Esophagus squamous epithelium (tissue), 5 donors: ENCODE measurements around the gene SLC4A4. TPM values are rescaled to one million over a fixed set of nuclear protein-coding genes. Genes with fewer than 3 reads are reported as not detected.

Source experiments
- DNase-seq: peaks from one replicate; lab custom pipeline; 2025; lab: John Stamatoyannopoulos, UW
- H3K27ac ChIP-seq, 4 donors: fragments of 200-600 bp; sonication (generic); one replicate each; pipeline ENCODE4 v1.5.1; 2016 to 2019; ENCODE audit warnings: mild to moderate bottlenecking in 1 of 4
- H3K27me3 ChIP-seq, 4 donors: fragments of 200-600 bp; sonication (generic); 1 replicate in 3 of 4; 2 replicates in 1 of 4; pipeline versions ENCODE4 v1.5.1 to v1.6.0; 2017 to 2021; ENCODE audit warnings: antibody characterized with exemption in 1 of 4
- H3K36me3 ChIP-seq, 3 donors: fragments of 200-600 bp; sonication (generic); one replicate each; pipeline ENCODE4 v1.5.1; 2016 to 2019
- H3K4me1 ChIP-seq, 3 donors: fragments of 200-600 bp; sonication (generic); one replicate each; pipeline ENCODE4 v1.5.1; 2017 to 2019
- H3K4me3 ChIP-seq, 4 donors: fragments of 200-600 bp; sonication (generic); 1 replicate in 3 of 4; 2 replicates in 1 of 4; pipeline ENCODE4 v1.5.1; 2016 to 2019; ENCODE audit warnings: mild to moderate bottlenecking in 2 of 4, moderate library complexity in 1 of 4
- H3K9me3 ChIP-seq, 3 donors: fragments of 200-600 bp; sonication (generic); one replicate each; pipeline ENCODE4 v1.5.1; 2016 to 2019
- POLR2A ChIP-seq, 4 donors: fragments of 450-650 bp; IDR thresholded peaks; one replicate each; pipeline ENCODE4 v1.6.1; 2017; ENCODE audit warnings: antibody characterized with exemption in 4 of 4, mild to moderate bottlenecking in 4 of 4, moderate library complexity in 3 of 4
- WGBS, 2 donors: methylation state at CpG; one replicate each; pipeline ENCODE4 v1.1.5; 2018; 5-methylcytosine and 5-hydroxymethylcytosine counted together
- intact Hi-C: fragments of 100-400 bp; cut with DNase I; formaldehyde crosslinking; loops from one replicate; pipeline ENCODE4 v1.15.0; 2022
- total RNA-seq, 4 donors: library from RNA; depleted of rRNA; stranded (reverse); fragments of >200 nt; gene quantifications; one replicate each; pipeline ENCODE4 v1.1.0, GENCODE V29; 2016
- TF ChIP-seq, protein P1 (sequence below), 6 experiments: fragments of 450-650 bp in 4 of 6; fragments of 200-600 bp in 2 of 6; sonication (generic) in 2 of 6; IDR thresholded peaks; one replicate each; pipeline ENCODE4 v1.5.1; 2016 to 2019; ENCODE audit warnings: antibody characterized with exemption in 6 of 6, mild to moderate bottlenecking in 4 of 6, moderate library complexity in 4 of 6
- donor health status: DM: yes; HTN: yes; CAD: no.

Gene SLC4A4
- total RNA-seq, 4 donors from 2014 or later = 0.48 to 2.1 (median 1.1) TPM

GRCh38 chr4:71520850-71521249 lies 182.0 kb downstream of the SLC4A4 start:
- Histone ChIP-seq H3K27ac (no peak overlapping the region), H3K27me3 (no peaks in the 10 kb centered on the region), H3K4me3 (no peak overlapping the region), H3K9me3 (peaks cover 0 to 8% (median 0%) of the 10 kb centered on the region in 3 donors), H3K36me3 (no peaks in the 10 kb centered on the region), H3K4me1 (peaks cover 0 to 5% (median 0%) of the 10 kb centered on the region in 3 donors)
- 75 to 88% methylated on average over 1 of the region's 1 CpG for WGBS, 2 donors
- intact Hi-C loops = no loop called here
- TF ChIP-seq, protein P1, sequence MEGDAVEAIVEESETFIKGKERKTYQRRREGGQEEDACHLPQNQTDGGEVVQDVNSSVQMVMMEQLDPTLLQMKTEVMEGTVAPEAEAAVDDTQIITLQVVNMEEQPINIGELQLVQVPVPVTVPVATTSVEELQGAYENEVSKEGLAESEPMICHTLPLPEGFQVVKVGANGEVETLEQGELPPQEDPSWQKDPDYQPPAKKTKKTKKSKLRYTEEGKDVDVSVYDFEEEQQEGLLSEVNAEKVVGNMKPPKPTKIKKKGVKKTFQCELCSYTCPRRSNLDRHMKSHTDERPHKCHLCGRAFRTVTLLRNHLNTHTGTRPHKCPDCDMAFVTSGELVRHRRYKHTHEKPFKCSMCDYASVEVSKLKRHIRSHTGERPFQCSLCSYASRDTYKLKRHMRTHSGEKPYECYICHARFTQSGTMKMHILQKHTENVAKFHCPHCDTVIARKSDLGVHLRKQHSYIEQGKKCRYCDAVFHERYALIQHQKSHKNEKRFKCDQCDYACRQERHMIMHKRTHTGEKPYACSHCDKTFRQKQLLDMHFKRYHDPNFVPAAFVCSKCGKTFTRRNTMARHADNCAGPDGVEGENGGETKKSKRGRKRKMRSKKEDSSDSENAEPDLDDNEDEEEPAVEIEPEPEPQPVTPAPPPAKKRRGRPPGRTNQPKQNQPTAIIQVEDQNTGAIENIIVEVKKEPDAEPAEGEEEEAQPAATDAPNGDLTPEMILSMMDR (IDR thresholded peaks at IDR 0.05) = no peak
- TF ChIP-seq POLR2A (IDR thresholded peaks at IDR 0.05) = no peak
- no peak for DNase-seq

DNA sequence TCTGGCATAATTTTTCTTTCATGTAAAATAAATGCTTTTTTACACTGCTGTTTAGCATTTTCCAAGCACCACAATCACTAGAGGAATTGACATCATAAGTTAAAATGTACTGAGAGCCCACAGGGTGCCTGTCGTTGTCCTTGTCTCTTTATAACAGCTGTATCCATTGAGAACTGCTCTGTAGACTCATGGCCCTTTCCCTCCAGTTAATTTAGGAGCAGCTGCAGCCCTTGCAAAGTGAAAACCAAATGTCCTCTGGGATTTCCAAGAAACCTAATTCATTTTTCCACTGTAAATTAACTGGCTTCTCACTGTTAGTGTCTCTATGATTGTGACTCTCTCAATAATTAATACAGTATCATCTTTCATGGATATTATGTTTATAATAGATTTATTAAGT lies 185.9 kb downstream of the SLC4A4 start:
- Histone ChIP-seq H3K9me3 (no peaks in the 10 kb centered on the region), H3K27me3 (no peaks in the 10 kb centered on the region), H3K27ac (no peak overlapping the region), H3K4me1 (peaks cover 0 to 12% (median 0%) of the 10 kb centered on the region in 3 donors), H3K36me3 (no peaks in the 10 kb centered on the region), H3K4me3 (no peak overlapping the region)
- DNase-seq = no peak
- TF ChIP-seq POLR2A (IDR thresholded peaks at IDR 0.05) = no peak
- TF ChIP-seq, protein P1 (IDR thresholded peaks at IDR 0.05) = no peak
- 50 to 65% methylated on average over 1 of the region's 1 CpG for WGBS, 2 donors
- intact Hi-C loops = no loop called here

DNA sequence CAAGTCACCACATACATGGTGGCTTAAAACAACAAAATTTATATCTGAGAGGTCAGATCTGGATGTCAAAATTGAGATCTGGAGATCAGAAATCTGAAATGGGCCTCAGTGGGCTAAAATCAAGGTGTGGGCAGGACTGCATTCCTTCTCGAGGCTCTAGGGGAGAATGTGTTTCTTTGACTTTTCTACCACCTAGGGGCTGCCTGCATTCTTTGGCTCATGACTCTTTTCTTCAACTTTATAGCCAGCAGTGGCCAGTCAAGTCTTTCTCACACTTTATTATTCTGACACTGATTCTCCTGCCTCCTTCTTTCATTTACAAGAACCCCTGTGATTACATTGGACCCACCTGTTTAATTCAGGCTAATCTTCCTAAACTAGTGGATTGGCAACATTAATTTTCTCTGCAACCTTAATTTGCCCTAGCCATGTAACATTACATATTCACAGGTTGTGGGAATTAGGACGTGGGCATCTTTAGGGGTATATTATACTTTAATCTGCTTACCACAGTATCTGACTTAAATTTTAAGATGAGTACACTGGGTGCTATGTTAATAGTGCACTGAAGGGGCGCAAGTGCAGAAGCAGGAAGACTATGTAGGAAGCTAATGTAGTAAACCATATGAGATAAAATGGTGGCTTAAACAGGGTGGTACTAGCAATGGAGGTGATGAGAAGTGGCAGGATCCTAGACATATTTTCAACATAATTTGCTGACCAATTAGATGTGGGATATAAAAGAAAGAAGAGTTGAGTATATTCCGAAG lies 188.0 kb downstream of the SLC4A4 start:
- Histone ChIP-seq H3K4me1 (peaks cover 0 to 12% (median 0%) of the 10 kb centered on the region in 3 donors), H3K27me3 (no peaks in the 10 kb centered on the region), H3K9me3 (no peaks in the 10 kb centered on the region), H3K36me3 (no peaks in the 10 kb centered on the region), H3K27ac (no peak overlapping the region), H3K4me3 (no peak overlapping the region)
- intact Hi-C loops = no loop called here
- no peak for TF ChIP-seq POLR2A (IDR thresholded peaks at IDR 0.05)
- TF ChIP-seq, protein P1 (IDR thresholded peaks at IDR 0.05) = no peak
- no peak for DNase-seq
- 60 to 65% methylated on average over 4 of the region's 4 CpGs for WGBS, 2 donors

DNA sequence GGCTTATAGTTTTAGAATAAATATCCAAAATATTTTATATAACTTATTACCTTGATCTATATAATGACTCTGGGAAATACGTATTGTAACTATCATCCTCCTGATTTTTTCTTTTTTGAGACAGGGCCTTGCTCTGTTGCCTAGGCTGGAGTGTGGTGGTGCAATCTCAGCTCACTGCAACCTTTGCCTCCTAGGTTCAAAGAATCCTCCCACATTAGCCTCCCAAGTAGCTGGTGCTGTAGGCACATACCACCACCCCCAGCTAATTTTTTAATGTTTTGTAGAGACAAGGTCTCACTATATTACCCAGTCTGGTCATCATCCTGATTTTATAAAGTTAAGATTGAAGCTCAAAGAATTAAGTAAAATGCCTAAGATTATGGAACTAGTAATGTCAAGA lies 193.6 kb downstream of the SLC4A4 start:
- Histone ChIP-seq H3K27me3 (no peaks in the 10 kb centered on the region), H3K27ac (no peak overlapping the region), H3K4me3 (no peak overlapping the region), H3K36me3 (no peaks in the 10 kb centered on the region), H3K4me1 (no peaks in the 10 kb centered on the region), H3K9me3 (no peaks in the 10 kb centered on the region)
- TF ChIP-seq, protein P1 (IDR thresholded peaks at IDR 0.05) = no peak
- TF ChIP-seq POLR2A (IDR thresholded peaks at IDR 0.05) = no peak
- intact Hi-C loops = no loop called here
- 77 to 91% methylated on average over 1 of the region's 1 CpG for WGBS, 2 donors
- DNase-seq = no peak

- Histone ChIP-seq H3K27ac (no peak overlapping the region), H3K4me1 (no peaks in the 10 kb centered on the region), H3K9me3 (no peaks in the 10 kb centered on the region), H3K27me3 (no peaks in the 10 kb centered on the region), H3K36me3 (no peaks in the 10 kb centered on the region), H3K4me3 (no peak overlapping the region)
- 80 to 90% methylated on average over 1 of the region's 1 CpG for WGBS, 2 donors
- intact Hi-C loops = no loop called here
- TF ChIP-seq, protein P1 (IDR thresholded peaks at IDR 0.05) = no peak
- TF ChIP-seq POLR2A (IDR thresholded peaks at IDR 0.05) = no peak
- DNase-seq = no peak
These were observed 194.3 kb downstream of the SLC4A4 start for GRCh38 chr4:71533121-71533520.
